K562 (cell line): ENCODE measurements around the gene PACS2.

Experiments
- CREB1 ChIP-seq, 2 experiments: sonication (generic) in 1 of 2; formaldehyde crosslinking in 1 of 2; IDR thresholded peaks; 2 replicates each; pipeline versions ENCODE4 v1.6.1 to v1.8.0; 2012 to 2022; ENCODE audit warnings: inconsistent platforms in 1 of 2, mild to moderate bottlenecking in 1 of 2, missing genetic modification reagents in 1 of 2, moderate library complexity in 1 of 2
- EHMT2 ChIP-seq: fragments of 450-650 bp; IDR thresholded peaks from 2 replicates; pipeline ENCODE4 v1.6.1; 2018; ENCODE audit warnings: antibody characterized with exemption
- MCM5 ChIP-seq: fragments of 450-650 bp; IDR thresholded peaks from 2 replicates; pipeline ENCODE4 v1.6.1; 2016; ENCODE audit warnings: low read depth
- MTA3 ChIP-seq: fragments of 450-650 bp; formaldehyde crosslinking; IDR thresholded peaks from 2 replicates; pipeline ENCODE4 v1.6.1; 2017; ENCODE audit warnings: mild to moderate bottlenecking, borderline replicate concordance
- POLR2A ChIP-seq: fragments of 450-650 bp; conservative IDR thresholded peaks from 2 replicates; pipeline ENCODE4 v1.6.1; 2016
- RCOR1 ChIP-seq, 2 experiments: IDR thresholded peaks; 2 replicates each; pipeline ENCODE4 v1.6.1; 2012; ENCODE audit warnings: low read depth in 2 of 2, low read length in 2 of 2, borderline replicate concordance in 1 of 2, improper control_type of control experiment in 1 of 2
- RFX5 ChIP-seq: IDR thresholded peaks from 2 replicates; pipeline ENCODE4 v1.6.1; 2011; ENCODE audit warnings: low read depth, mild to moderate bottlenecking, improper control_type of control experiment, low read length
- SMAD3 ChIP-seq: fragments of 450-650 bp; formaldehyde crosslinking; conservative IDR thresholded peaks from 2 replicates; pipeline ENCODE4 v1.4.0; 2020; ENCODE audit warnings: mild to moderate bottlenecking
- ZNF174 ChIP-seq: fragments of 250-450 bp; sonication (Bioruptor Pico); IDR thresholded peaks from 2 replicates; pipeline ENCODE4 v1.4.0; 2020; ENCODE audit warnings: mild to moderate bottlenecking
- ZNF274 ChIP-seq: IDR thresholded peaks from 2 replicates; pipeline ENCODE4 v1.6.1; 2011; ENCODE audit warnings: low read depth, mild to moderate bottlenecking, low read length, moderate library complexity, borderline replicate concordance
- TF ChIP-seq, protein P1 (sequence below): sonication (generic); formaldehyde crosslinking; IDR thresholded peaks from 2 replicates; pipeline ENCODE4 v1.8.1; 2023; ENCODE audit warnings: mild to moderate bottlenecking, missing genetic modification reagents, moderate library complexity
- TF ChIP-seq, protein P2 (sequence below), 3 experiments: IDR thresholded peaks in 2 of 3; conservative IDR thresholded peaks in 1 of 3; 2 replicates each; pipeline ENCODE4 v1.5.1; 2011 to 2012; ENCODE audit warnings: low read length in 3 of 3, mild to moderate bottlenecking in 3 of 3, control low read depth in 2 of 3, improper control_type of control experiment in 1 of 3, inconsistent platforms in 1 of 3, low read depth in 1 of 3, mixed read lengths in 1 of 3, moderate library complexity in 1 of 3; ENCODE audit not compliant: insufficient read depth in 2 of 3
- TF ChIP-seq, protein P3 (sequence below), 2 experiments: fragments of 450-650 bp in 1 of 2; sonication (generic) in 1 of 2; formaldehyde crosslinking in 1 of 2; IDR thresholded peaks; 2 replicates each; pipeline versions ENCODE4 v1.7.1 to v1.9.0; 2016 to 2022; ENCODE audit warnings: inconsistent platforms in 1 of 2, mild to moderate bottlenecking in 1 of 2, missing genetic modification reagents in 1 of 2

DNA sequence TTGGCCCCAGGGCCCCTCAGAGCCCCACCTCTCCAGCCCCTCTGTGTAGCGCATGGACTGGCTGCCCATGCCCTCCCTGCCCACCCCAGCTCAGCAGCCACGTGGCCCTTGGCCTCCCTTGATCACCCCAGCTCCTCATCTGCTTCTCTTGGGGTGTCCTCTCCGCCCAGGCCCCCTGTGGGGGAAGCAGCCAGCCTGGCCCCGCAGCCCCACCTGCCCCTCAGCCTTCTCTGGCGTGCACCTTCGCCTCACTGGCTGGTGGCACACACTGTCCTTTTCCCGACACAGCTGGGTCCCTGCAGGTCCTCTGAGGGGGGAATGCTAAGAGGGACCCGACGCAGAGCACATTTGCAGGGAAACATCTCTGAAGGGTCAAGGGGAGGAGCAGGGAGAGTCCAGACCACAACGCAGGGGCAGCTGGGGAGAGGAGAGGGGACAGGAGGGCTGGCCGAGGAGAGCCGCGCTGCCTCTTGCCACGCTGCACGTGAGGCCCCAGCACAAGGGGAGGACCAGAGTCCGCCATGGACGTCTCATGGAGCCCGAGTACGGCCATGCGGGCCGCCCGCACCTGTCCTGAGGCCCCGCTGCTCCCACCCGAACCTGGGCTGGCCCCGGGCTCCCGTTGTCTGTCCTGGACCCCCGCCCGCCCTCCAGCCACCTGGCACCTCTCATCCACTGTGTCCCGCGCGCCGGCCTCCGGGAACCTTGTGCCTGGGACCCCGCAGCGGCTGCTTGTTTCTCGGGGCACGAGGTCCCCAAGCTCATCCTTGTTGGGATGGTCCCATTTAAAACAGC, 36.1 kb downstream of the PACS2 start:
- TF ChIP-seq SMAD3 (no peak), RFX5 (no peak), ZNF174 (CRISPR knock-in tag) (no peak), EHMT2 (no peak), POLR2A (no peak), RCOR1 (IDR thresholded peaks at IDR 0.05; ENCODE audit: borderline replicate concordance in 1 of 2, low read depth in 2 of 2, low read length in 2 of 2) (no peak), CREB1 (IDR thresholded peaks at IDR 0.05) (no peak), CREB1 (CRISPR knock-in tag; IDR thresholded peaks at IDR 0.05) (no peak), MCM5 (no peak), MTA3 (no peak), ZNF274 (no peak)
- TF ChIP-seq, protein P1, sequence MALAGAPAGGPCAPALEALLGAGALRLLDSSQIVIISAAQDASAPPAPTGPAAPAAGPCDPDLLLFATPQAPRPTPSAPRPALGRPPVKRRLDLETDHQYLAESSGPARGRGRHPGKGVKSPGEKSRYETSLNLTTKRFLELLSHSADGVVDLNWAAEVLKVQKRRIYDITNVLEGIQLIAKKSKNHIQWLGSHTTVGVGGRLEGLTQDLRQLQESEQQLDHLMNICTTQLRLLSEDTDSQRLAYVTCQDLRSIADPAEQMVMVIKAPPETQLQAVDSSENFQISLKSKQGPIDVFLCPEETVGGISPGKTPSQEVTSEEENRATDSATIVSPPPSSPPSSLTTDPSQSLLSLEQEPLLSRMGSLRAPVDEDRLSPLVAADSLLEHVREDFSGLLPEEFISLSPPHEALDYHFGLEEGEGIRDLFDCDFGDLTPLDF (CRISPR knock-in tag): no peak
- TF ChIP-seq, protein P2, sequence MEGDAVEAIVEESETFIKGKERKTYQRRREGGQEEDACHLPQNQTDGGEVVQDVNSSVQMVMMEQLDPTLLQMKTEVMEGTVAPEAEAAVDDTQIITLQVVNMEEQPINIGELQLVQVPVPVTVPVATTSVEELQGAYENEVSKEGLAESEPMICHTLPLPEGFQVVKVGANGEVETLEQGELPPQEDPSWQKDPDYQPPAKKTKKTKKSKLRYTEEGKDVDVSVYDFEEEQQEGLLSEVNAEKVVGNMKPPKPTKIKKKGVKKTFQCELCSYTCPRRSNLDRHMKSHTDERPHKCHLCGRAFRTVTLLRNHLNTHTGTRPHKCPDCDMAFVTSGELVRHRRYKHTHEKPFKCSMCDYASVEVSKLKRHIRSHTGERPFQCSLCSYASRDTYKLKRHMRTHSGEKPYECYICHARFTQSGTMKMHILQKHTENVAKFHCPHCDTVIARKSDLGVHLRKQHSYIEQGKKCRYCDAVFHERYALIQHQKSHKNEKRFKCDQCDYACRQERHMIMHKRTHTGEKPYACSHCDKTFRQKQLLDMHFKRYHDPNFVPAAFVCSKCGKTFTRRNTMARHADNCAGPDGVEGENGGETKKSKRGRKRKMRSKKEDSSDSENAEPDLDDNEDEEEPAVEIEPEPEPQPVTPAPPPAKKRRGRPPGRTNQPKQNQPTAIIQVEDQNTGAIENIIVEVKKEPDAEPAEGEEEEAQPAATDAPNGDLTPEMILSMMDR (IDR thresholded peaks at IDR 0.05 in 2 of 3, conservative IDR thresholded peaks at IDR 0.05 in 1 of 3; ENCODE audit: insufficient read depth in 2 of 3, low read depth in 1 of 3, low read length in 3 of 3): no peak
- TF ChIP-seq, protein P3, sequence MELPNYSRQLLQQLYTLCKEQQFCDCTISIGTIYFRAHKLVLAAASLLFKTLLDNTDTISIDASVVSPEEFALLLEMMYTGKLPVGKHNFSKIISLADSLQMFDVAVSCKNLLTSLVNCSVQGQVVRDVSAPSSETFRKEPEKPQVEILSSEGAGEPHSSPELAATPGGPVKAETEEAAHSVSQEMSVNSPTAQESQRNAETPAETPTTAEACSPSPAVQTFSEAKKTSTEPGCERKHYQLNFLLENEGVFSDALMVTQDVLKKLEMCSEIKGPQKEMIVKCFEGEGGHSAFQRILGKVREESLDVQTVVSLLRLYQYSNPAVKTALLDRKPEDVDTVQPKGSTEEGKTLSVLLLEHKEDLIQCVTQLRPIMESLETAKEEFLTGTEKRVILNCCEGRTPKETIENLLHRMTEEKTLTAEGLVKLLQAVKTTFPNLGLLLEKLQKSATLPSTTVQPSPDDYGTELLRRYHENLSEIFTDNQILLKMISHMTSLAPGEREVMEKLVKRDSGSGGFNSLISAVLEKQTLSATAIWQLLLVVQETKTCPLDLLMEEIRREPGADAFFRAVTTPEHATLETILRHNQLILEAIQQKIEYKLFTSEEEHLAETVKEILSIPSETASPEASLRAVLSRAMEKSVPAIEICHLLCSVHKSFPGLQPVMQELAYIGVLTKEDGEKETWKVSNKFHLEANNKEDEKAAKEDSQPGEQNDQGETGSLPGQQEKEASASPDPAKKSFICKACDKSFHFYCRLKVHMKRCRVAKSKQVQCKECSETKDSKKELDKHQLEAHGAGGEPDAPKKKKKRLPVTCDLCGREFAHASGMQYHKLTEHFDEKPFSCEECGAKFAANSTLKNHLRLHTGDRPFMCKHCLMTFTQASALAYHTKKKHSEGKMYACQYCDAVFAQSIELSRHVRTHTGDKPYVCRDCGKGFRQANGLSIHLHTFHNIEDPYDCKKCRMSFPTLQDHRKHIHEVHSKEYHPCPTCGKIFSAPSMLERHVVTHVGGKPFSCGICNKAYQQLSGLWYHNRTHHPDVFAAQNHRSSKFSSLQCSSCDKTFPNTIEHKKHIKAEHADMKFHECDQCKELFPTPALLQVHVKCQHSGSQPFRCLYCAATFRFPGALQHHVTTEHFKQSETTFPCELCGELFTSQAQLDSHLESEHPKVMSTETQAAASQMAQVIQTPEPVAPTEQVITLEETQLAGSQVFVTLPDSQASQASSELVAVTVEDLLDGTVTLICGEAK (IDR thresholded peaks at IDR 0.05): no peak
- TF ChIP-seq, protein P3 (CRISPR knock-in tag; IDR thresholded peaks at IDR 0.05): no peak
